Panc1 (cell line): ENCODE data around the gene BRD9. TPM values are rescaled to one million over a fixed set of nuclear protein-coding genes. Genes with fewer than 3 reads are reported as not detected.

ENCODE experiments used
- ATAC-seq: fragments of 200-7000 bp; cut with Tn5 transposase; 2 replicates; pipeline ENCODE4 v1.9.1; 2020; ENCODE audit warnings: mild to moderate bottlenecking, moderate library complexity
- BruUV-seq: library from RNA; stranded (reverse); fragments of 400-500 nt; replicated peaks from 2 replicates; lab custom pipeline; 2021; lab: Mats Ljungman, UMichigan
- CTCF ChIA-PET: fragments of 300-600 bp; sonication (Branson Sonifier 250); formaldehyde crosslinking; loops from one replicate; lab custom pipeline; 2022; ENCODE audit warnings: antibody characterized with exemption; lab: Charles Lee
- POLR2A ChIA-PET: fragments of 300-600 bp; sonication (Branson Sonifier 250); formaldehyde crosslinking; loops from one replicate; lab custom pipeline; 2022; ENCODE audit warnings: antibody characterized with exemption; lab: Charles Lee
- DNase-seq: peaks from one replicate; pipeline ENCODE4 v3.0.0-alpha.2; 2010; ENCODE audit warnings: low read depth, low spot score
- H3K27ac ChIP-seq: 2 replicates; pipeline ENCODE4 v1.5.1; 2011; ENCODE audit warnings: mild to moderate bottlenecking, low read length, inconsistent platforms
- H3K27me3 ChIP-seq: fragments of 200-500 bp; sonication (Bioruptor generic); 2 replicates; pipeline ENCODE4 v1.6.0; 2014; ENCODE audit warnings: low read length, inconsistent platforms; ENCODE audit not compliant: control insufficient read depth, insufficient read depth
- H3K36me3 ChIP-seq: fragments of 200-500 bp; sonication (Bioruptor generic); 2 replicates; pipeline ENCODE4 v1.5.1; 2014; ENCODE audit warnings: inconsistent platforms, mild to moderate bottlenecking, low read length, moderate library complexity; ENCODE audit not compliant: control insufficient read depth, insufficient read depth
- H3K4me1 ChIP-seq: 2 replicates; pipeline ENCODE4 v1.5.1; 2011; ENCODE audit warnings: inconsistent platforms, mild to moderate bottlenecking, low read length, moderate library complexity; ENCODE audit not compliant: control insufficient read depth, insufficient read depth
- H3K4me3 ChIP-seq, 2 experiments: 2 replicates each; pipeline ENCODE4 v1.5.1; 2011 to 2012; ENCODE audit warnings: low read depth in 2 of 2, low read length in 2 of 2, mild to moderate bottlenecking in 2 of 2, inconsistent platforms in 1 of 2, moderate library complexity in 1 of 2
- H3K9me3 ChIP-seq: fragments of 200-500 bp; sonication (Bioruptor generic); 2 replicates; pipeline ENCODE4 v1.5.1; 2014; ENCODE audit warnings: low read depth, mild to moderate bottlenecking, inconsistent platforms, low read length, moderate library complexity; ENCODE audit not compliant: control insufficient read depth, insufficient read depth
- POLR2AphosphoS5 ChIP-seq: IDR thresholded peaks from 2 replicates; pipeline ENCODE4 v1.6.1; 2012; ENCODE audit warnings: mild to moderate bottlenecking, low read depth, low read length, moderate library complexity
- SIN3A ChIP-seq: IDR thresholded peaks from 2 replicates; pipeline ENCODE4 v1.6.1; 2012; ENCODE audit warnings: low read depth, mild to moderate bottlenecking, low read length, moderate library complexity, borderline replicate concordance; ENCODE audit not compliant: insufficient read depth
- TCF7L2 ChIP-seq: IDR thresholded peaks from 2 replicates; pipeline ENCODE4 v1.6.1; 2011; ENCODE audit warnings: mild to moderate bottlenecking, low read depth, low read length, inconsistent platforms
- in situ Hi-C: cut with HindIII; loops from 2 replicates; pipeline ENCODE4 v1.10.0; 2016; ENCODE audit warnings: low sequenced_read_pairs, low pct_unique_long_range_greater_than_20kb
- intact Hi-C: fragments of 100-400 bp; cut with micrococcal nuclease; formaldehyde crosslinking; loops from one replicate; pipeline ENCODE4 v1.10.0; 2022; ENCODE audit not compliant: unreplicated experiment
- total RNA-seq: library from RNA; stranded (reverse); gene quantifications from one replicate; pipeline ENCODE4 v1.2.1, GENCODE V29; 2021; ENCODE audit not compliant: unreplicated experiment
- TF ChIP-seq, protein P1 (sequence below), 2 experiments: IDR thresholded peaks; 2 replicates each; pipeline ENCODE4 v1.6.1; 2011 to 2012; ENCODE audit warnings: low read depth in 2 of 2, control low read depth in 1 of 2, low read length in 1 of 2, mild to moderate bottlenecking in 1 of 2, moderate library complexity in 1 of 2; ENCODE audit not compliant: insufficient read depth in 1 of 2
- TF ChIP-seq, protein P2 (sequence below): fragments of 450-650 bp; IDR thresholded peaks from 2 replicates; pipeline ENCODE4 v1.5.1; 2017; ENCODE audit warnings: mild to moderate bottlenecking

The BRD9 gene
- total RNA-seq, 1 experiment from 2014 or later: 64.3 TPM

DNA sequence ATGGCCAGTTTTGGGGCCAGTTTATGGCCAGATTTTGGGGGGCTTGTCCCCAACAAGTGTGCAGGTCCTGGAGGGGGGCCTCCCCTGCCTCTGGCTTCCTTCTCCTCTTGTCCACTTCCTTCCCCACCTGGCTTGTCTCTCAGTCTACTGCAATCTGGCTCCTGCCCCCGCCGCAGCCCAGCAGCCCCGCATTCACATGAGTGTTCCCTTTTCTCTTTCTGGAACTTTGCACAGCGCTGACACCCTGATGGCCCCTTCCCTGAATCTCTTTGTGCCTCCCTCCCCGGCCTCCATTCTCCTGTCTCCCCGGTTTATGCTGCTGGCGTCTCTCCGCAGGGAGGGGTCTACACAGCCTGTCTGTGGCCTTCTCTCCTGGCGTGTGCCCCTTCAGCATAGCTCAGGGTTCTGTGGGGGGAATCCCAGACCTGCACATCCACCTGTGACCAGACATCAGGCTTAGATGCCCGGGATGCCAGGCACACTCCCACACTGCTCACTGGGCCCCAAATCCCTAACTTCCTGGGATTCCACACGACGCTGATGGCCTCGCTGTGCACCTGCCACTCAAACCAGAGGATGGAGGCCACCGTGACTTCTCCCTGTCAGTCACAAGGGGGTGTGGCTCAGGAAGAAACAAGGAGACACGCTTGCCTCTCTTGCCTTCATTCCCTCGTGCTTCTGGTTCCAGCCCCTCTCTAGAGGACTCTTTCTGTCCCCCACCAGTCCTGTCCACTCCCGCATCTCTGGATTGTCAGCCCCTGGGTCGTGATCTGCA, 17.6 kb upstream of the BRD9 start:
- intact Hi-C loops: no loop called here
- ATAC-seq: no peak
- TF ChIP-seq SIN3A (no peak), POLR2AphosphoS5 (no peak), TCF7L2 (no peak)
- TF ChIP-seq, protein P1, sequence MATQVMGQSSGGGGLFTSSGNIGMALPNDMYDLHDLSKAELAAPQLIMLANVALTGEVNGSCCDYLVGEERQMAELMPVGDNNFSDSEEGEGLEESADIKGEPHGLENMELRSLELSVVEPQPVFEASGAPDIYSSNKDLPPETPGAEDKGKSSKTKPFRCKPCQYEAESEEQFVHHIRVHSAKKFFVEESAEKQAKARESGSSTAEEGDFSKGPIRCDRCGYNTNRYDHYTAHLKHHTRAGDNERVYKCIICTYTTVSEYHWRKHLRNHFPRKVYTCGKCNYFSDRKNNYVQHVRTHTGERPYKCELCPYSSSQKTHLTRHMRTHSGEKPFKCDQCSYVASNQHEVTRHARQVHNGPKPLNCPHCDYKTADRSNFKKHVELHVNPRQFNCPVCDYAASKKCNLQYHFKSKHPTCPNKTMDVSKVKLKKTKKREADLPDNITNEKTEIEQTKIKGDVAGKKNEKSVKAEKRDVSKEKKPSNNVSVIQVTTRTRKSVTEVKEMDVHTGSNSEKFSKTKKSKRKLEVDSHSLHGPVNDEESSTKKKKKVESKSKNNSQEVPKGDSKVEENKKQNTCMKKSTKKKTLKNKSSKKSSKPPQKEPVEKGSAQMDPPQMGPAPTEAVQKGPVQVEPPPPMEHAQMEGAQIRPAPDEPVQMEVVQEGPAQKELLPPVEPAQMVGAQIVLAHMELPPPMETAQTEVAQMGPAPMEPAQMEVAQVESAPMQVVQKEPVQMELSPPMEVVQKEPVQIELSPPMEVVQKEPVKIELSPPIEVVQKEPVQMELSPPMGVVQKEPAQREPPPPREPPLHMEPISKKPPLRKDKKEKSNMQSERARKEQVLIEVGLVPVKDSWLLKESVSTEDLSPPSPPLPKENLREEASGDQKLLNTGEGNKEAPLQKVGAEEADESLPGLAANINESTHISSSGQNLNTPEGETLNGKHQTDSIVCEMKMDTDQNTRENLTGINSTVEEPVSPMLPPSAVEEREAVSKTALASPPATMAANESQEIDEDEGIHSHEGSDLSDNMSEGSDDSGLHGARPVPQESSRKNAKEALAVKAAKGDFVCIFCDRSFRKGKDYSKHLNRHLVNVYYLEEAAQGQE (IDR thresholded peaks at IDR 0.05; ENCODE audit: insufficient read depth in 1 of 2, low read depth in 2 of 2, low read length in 1 of 2): no peak
- no peaks in the 10 kb centered on the region for H3K9me3 ChIP-seq
- no peak overlapping the region for H3K27ac ChIP-seq
- H3K36me3 ChIP-seq: peaks cover 18% of the 10 kb centered on the region
- no peaks in the 10 kb centered on the region for H3K27me3 ChIP-seq
- in situ Hi-C loops: no loop called here
- ChIA-PET POLR2A (no interaction called here), CTCF (no interaction called here)
- BruUV-seq: no TSS peak
- H3K4me3 ChIP-seq: no peak overlapping the region
- DNase-seq: no peak
- peaks cover 12% of the 10 kb centered on the region for H3K4me1 ChIP-seq

DNA sequence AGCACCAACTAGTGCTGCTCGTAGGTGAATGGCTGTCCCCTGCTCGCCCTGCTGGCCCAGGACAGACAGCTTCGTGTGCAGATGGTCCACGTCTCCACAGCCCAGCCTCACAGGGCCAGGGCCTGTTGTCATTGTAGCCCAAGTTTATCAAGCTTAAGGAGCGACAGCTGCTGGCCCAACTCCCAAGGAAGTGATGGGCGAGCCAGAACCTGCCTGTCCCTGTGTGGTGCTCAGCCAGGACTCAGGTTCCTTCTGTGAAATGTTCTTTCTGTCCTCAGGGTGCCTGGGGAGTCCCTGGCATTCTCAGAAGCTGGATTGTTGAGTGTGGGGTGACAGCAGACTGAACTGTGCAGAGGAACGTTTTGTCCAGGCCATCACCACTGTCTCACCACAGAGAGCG, 16.5 kb upstream of the BRD9 start:
- Histone ChIP-seq H3K4me3 (no peak overlapping the region), H3K36me3 (peaks cover 24% of the 10 kb centered on the region), H3K27me3 (no peaks in the 10 kb centered on the region), H3K27ac (no peak overlapping the region), H3K4me1 (peaks cover 12% of the 10 kb centered on the region), H3K9me3 (no peaks in the 10 kb centered on the region)
- BruUV-seq: no TSS peak
- ChIA-PET CTCF (no interaction called here), POLR2A (no interaction called here)
- DNase-seq (no peak), ATAC-seq (no peak)
- in situ Hi-C loops: no loop called here
- no peak for TF ChIP-seq TCF7L2
- intact Hi-C loops: no loop called here

DNA sequence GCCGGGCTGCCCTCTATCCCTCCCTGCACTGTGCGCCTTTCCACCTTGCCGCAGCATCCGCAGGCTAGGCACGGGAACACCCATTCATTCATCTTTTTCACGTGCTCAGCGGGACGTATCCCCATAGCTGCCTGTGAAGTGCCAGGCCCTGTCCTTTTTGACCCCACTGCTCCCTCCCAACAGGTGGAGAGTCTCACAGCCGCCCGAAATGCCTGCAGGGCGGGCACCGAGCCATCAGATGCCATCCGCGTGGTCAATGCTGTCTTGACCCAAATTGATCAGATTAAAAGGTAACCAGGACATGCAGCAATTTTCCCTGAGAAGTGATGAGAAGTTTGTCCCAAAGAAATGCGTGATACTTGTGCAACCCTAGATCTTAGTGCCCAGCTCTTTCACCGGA, 15.6 kb upstream of the BRD9 start:
- DNase-seq: no peak
- H3K27ac ChIP-seq: no peak overlapping the region
- no peak for ATAC-seq
- TF ChIP-seq, protein P1 (IDR thresholded peaks at IDR 0.05; ENCODE audit: insufficient read depth in 1 of 2, low read depth in 2 of 2, low read length in 1 of 2): no peak
- no peak for TF ChIP-seq TCF7L2
- TF ChIP-seq POLR2AphosphoS5: no peak
- TF ChIP-seq, protein P2, sequence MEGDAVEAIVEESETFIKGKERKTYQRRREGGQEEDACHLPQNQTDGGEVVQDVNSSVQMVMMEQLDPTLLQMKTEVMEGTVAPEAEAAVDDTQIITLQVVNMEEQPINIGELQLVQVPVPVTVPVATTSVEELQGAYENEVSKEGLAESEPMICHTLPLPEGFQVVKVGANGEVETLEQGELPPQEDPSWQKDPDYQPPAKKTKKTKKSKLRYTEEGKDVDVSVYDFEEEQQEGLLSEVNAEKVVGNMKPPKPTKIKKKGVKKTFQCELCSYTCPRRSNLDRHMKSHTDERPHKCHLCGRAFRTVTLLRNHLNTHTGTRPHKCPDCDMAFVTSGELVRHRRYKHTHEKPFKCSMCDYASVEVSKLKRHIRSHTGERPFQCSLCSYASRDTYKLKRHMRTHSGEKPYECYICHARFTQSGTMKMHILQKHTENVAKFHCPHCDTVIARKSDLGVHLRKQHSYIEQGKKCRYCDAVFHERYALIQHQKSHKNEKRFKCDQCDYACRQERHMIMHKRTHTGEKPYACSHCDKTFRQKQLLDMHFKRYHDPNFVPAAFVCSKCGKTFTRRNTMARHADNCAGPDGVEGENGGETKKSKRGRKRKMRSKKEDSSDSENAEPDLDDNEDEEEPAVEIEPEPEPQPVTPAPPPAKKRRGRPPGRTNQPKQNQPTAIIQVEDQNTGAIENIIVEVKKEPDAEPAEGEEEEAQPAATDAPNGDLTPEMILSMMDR: no peak
- no peak for TF ChIP-seq SIN3A
- no peaks in the 10 kb centered on the region for H3K27me3 ChIP-seq
- intact Hi-C loops: no loop called here
- in situ Hi-C loops: no loop called here
- H3K4me1 ChIP-seq: peaks cover 12% of the 10 kb centered on the region
- no peaks in the 10 kb centered on the region for H3K9me3 ChIP-seq
- no TSS peak for BruUV-seq
- CTCF ChIA-PET: no interaction called here
- H3K36me3 ChIP-seq: peaks cover 26% of the 10 kb centered on the region
- POLR2A ChIA-PET: no interaction called here
- H3K4me3 ChIP-seq: no peak overlapping the region
